ENCODE measurements around the gene ZNF524. TPM values are rescaled to one million over a fixed set of nuclear protein-coding genes. Genes with fewer than 3 reads are reported as not detected.
"Not testable (repeated sequence)": the region's sequence is repeated elsewhere in the genome, so short reads cannot be mapped to it uniquely, and the experiment has no call there.

ZNF524 gene
- polyA plus RNA-seq, 3 donors = 27.9 to 60.9 (median 35.5) TPM

DNA sequence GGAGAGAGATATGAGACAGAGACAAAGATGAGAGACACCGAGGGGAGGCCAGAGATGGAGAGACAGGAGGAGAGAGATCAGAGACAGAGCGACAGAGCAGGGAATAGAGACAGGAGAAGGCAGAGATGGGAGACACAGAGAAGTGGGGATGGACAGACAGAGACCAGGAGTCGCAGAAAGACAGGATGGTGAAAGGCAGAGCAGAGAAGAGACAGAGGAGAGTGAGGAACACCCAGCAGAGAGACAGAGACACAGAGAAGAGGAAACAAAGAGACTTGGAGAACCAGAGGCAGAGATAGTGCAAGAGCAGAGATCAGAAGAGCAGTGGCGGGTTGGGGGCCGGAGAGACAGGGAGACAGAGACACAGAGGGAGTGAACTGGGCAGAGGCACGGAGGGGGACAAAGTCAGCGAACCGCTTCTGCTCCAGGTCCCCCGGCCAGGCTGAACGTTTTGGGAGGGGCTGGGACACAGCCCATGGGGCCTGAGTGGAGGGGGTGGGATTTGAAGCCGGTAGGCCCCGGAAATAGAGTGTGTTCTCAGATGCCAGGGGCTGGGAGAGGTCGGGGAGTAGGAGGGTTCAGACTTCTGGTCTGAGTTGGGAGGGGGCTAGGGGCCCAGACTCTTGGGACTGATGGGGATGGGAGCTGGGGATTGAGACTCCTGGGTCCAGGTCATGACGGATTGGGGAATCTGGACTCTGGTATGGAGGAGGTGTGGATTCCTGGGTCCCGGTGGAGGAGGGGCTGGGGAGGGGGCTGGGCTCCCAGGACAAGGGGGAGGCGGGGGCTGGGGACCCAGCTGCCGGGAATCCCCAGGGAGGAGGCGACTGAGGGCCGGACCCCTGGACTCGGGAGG is 20.1 kb upstream of the ZNF524 start:
- no peak overlapping the region for H3K27ac ChIP-seq (ENCODE audit: low read depth, low read length)
- 9 to 10% (median 9%) methylated on average over 18 to 20 of the region's 20 CpGs for WGBS, 3 donors

GRCh38 chr19:55580628-55581144 is 19.4 kb upstream of the ZNF524 start, which contains the start of gene ZNF579:
TSS of gene ZNF579 (minus strand) at chr19:55580848. CDS start at chr19:55579639, 1,209 bp downstream.
- no peak within 1 kb of the TSS for H3K27ac ChIP-seq (ENCODE audit: low read depth, low read length)
- 0 to 2% (median 0%) methylated on average over 12 to 24 of the region's 24 CpGs for WGBS, 3 donors

DNA sequence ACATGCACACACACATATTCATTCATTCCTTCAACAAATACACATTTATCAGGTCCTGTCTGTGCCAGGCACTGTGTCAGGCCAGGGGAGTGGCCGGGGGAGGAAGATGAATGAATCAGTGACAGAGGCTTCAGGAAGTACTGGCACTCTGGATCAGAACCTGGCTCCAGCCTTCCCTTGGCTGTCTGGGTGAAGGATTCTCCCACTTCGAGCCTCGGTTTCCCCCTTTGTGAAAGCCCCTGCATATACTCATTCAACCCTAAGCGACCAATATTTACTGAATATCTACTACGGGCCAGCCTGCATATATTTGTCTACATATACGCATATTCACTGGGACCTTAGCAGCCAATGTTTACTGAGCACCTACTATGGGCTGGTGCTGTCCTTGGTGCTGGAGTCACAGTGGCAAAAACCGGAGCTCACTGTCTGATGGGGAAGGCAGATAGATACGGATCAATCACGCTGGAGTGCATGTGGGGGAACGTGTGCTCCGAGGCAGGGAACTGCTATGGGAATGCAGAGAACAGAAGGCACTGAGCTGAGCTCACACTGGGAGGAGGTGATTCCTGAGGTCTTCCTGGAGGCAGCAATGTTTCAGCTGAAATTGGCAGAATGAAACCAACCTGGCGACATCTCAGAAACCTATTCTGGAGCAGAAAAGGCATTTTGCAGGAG is 18.8 kb upstream of the ZNF524 start:
- H3K27ac ChIP-seq (ENCODE audit: low read depth, low read length) = no peak overlapping the region
- 23 to 31% (median 31%) methylated on average over 12 of the region's 12 CpGs for WGBS, 3 donors

DNA sequence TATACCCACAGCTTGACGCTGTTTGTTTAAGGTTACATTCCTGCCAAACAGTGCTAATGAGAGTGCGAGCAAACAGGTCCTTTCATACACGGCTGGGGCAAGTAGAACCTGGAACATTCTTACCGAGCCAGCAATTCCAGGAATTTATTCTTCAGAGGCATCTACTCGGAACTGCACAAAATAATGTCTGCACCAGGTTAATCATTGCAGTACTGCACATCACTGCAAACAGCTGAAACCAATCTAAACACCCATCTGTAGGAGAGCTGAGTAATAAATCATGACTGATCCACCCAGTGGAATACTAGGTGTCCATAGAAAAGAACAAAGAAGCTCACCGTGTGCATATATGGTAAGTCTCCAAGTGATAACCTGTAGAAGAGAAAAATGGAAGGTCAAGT is 18.3 kb upstream of the ZNF524 start:
- WGBS, 3 donors = 11 to 33% (median 33%) methylated on average over 6 of the region's 6 CpGs
- H3K27ac ChIP-seq (ENCODE audit: low read depth, low read length) = no peak overlapping the region

- WGBS, 3 donors = 55 to 67% (median 64%) methylated on average over 4 of the region's 4 CpGs
- H3K27ac ChIP-seq (ENCODE audit: low read depth, low read length) = not testable (repeated sequence)
Measured at GRCh38 chr19:55582284-55582683, 17.8 kb upstream of the ZNF524 start.

GRCh38 chr19:55583897-55584296 is 16.2 kb upstream of the ZNF524 start:
- not testable (repeated sequence) for H3K27ac ChIP-seq (ENCODE audit: low read depth, low read length)
- WGBS, 3 donors = 66 to 76% (median 74%) methylated on average over 8 of the region's 8 CpGs

DNA sequence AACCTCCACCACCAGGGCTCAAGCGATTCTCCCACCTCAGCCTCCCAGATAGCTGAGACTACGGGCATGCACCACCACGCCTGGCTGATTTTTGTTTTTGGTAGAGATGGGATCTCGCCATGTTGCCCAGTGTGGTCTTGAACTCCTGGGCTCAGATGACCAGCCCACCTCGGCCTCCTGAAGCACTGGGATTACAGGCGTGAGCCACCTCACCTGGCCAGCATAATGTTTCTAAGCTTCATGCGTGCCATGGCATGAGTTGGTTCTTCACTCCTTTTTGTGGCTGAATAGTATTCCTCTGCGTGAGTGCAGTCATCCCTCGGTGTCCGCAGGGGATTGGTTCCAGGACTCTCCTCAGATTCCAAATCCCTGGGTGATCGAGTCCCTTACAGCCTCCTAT is 15.2 kb upstream of the ZNF524 start:
- 95 to 96% (median 95%) methylated on average over 11 of the region's 11 CpGs for WGBS, 3 donors
- no peak overlapping the region for H3K27ac ChIP-seq (ENCODE audit: low read depth, low read length)

DNA sequence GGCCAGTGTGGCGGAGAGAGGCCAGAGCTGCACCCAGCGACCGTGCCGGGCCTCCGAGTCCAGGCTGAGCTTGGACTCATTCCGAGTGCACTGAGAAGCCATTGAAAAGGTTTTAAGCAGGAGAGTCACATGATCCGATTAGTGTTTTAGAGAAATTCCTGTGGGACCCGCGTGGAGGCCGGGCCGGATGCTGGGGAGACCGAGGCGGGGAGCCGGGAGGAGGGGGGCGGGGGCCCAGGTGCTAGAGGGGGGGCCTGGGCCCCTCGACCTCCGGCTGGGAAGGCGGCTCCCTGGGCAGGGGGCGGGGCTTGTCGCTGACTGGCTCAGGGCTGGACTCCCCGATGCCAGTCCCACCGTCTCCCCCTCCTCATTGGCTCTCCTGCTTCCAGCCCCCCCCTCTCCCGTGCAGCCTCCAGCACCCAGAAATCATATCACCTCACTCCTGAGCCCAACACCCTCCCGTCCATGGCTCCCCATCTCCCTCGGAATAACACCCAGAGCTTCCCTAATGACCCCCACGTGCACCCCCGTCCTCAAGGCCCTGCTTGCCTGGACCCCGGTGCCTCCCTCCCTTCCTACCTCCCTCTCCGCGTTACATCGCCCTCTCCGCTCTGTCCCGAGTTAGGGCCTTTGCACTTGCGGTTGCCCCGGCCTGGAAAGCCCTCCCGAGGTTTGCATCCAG is 14.3 kb upstream of the ZNF524 start:
- WGBS, 3 donors = 2 to 3% (median 2%) methylated on average over 24 to 36 of the region's 36 CpGs
- H3K27ac ChIP-seq (ENCODE audit: low read depth, low read length) = no peak overlapping the region

- H3K27ac ChIP-seq (ENCODE audit: low read depth, low read length) = no peak overlapping the region
- 0 to 1% (median 0%) methylated on average over 40 of the region's 40 CpGs for WGBS, 3 donors
Measured at GRCh38 chr19:55586976-55587668, 13.0 kb upstream of the ZNF524 start.

DNA sequence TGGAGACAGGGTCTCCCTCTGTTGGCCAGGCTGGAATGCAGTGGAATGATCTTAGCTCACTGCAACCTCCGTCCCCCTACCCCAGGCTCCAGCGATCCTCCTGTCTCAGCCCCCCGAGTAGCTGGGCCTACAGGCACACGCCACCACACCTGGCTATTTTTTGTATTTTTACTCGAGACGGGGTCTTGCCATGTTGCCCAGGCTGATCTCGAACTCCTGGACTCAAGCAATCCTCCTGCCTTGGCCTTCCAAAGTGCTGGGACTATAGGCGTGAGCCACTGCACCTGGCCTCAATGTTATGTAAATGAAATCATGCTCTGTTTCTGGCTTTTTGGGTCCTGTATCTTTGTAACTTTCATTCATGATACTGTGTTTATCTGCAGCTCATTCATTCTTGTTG is 11.3 kb upstream of the ZNF524 start:
- 84 to 94% (median 93%) methylated on average over 8 of the region's 8 CpGs for WGBS, 3 donors
- H3K27ac ChIP-seq (ENCODE audit: low read depth, low read length) = no peak overlapping the region

- no peak overlapping the region for H3K27ac ChIP-seq (ENCODE audit: low read depth, low read length)
- 49 to 62% (median 59%) methylated on average over 7 of the region's 7 CpGs for WGBS, 3 donors
Measured at GRCh38 chr19:55590109-55590508, 10.0 kb upstream of the ZNF524 start.

- H3K27ac ChIP-seq (ENCODE audit: low read depth, low read length) = no peak overlapping the region
- WGBS, 3 donors = 82 to 87% (median 82%) methylated on average over 10 of the region's 10 CpGs
Measured at GRCh38 chr19:55590617-55591016, 9.5 kb upstream of the ZNF524 start.

GRCh38 chr19:55591555-55591954 is 8.5 kb upstream of the ZNF524 start:
- H3K27ac ChIP-seq (ENCODE audit: low read depth, low read length) = no peak overlapping the region
- 79 to 88% (median 83%) methylated on average over 10 of the region's 10 CpGs for WGBS, 3 donors

DNA sequence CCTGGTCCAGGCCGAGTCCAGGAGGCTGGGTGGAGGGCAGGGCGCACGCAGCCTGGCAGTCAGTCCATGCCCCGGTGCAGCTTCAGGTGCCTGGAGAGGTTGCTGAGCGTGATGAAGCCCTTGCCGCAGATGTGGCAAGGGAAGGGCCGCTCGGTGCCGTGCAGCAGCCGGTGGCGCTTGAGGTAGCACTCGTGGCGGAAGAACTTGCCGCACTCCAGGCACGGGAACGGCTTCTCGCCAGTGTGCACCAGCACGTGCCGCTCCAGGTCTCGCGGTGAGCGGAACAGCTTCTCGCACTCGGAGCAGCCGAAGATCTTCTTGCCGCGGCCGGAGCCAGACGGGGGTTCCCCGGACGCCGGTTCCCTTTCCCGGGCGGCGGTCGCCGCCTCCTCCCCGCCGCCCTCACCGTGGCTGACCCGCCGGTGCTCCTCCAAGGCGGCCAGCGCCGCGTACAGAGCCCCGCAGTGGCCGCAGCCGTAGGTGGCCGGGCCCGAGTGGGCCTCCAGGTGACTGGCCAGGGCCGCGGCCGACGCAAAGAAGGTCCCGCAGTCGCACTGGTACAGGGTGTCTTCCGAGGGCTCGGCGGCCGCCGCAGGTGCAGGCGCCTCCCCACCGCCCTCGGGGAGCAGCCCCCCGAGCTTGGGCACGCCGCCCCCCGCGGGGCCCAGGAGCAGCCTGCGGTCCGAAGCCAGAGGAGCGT is 7.5 kb upstream of the ZNF524 start:
- no peak overlapping the region for H3K27ac ChIP-seq (ENCODE audit: low read depth, low read length)
- WGBS, 3 donors = 91 to 93% (median 92%) methylated on average over 41 to 73 of the region's 73 CpGs

DNA sequence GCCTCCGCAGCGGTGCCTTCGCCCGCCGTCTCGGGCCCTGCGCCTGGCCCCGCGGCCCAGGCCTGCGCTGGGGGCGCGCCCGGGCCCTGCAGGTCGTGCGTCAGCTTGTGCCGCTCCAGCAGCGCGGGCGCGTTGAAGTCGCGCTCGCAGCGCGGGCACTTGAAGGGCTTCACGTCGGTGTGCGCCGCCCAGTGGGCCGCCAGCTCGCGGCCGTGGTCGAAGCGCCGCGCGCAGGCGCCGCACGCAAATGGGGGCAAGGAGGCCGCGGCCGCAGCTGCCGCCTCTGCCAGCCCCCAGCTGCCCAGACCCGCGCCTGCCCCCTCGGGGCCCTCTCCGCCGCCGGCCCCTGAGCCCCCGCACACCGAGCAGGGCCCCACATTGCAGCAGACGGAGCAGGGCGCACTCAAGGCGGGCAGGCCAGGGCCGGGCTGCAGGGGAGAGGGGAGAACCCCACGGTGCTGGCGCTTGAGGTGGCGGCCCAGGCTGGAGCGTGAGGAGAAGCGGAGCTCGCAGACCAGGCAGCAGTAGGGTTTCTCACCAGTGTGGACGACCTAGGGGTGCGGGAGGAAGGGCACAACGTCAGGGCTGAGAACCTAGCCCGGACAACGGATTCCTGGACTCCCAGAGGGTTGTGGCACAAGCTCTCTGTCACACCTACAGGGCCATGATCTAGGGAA is 6.9 kb upstream of the ZNF524 start:
- 89% methylated on average over 39 to 68 of the region's 68 CpGs for WGBS, 3 donors
- no peak overlapping the region for H3K27ac ChIP-seq (ENCODE audit: low read depth, low read length)

GRCh38 chr19:55594996-55595545 is 5.0 kb upstream of the ZNF524 start:
- 91 to 93% (median 93%) methylated on average over 4 of the region's 4 CpGs for WGBS, 3 donors
- H3K27ac ChIP-seq (ENCODE audit: low read depth, low read length) = no peak overlapping the region

GRCh38 chr19:55596304-55596703 is 3.8 kb upstream of the ZNF524 start:
- no peak overlapping the region for H3K27ac ChIP-seq (ENCODE audit: low read depth, low read length)
- 90 to 97% (median 91%) methylated on average over 3 of the region's 3 CpGs for WGBS, 3 donors

Measured in adipose tissue (tissue), 3 donors.